WTC11 (cell line): Measurements from ENCODE around the gene GABRG3. TPM values are rescaled to one million over a fixed set of nuclear protein-coding genes. Genes with fewer than 3 reads are reported as not detected.

Experiments used
- ATAC-seq: fragments of 200-7000 bp; cut with Tn5 transposase; 2 replicates; pipeline ENCODE4 v1.10.0; 2021; ENCODE audit warnings: mild to moderate bottlenecking, moderate library complexity
- CTCF ChIA-PET: fragments of 300-600 bp; sonication (Branson Sonifier 250); formaldehyde crosslinking; loops from one replicate; lab custom pipeline; 2021; ENCODE audit warnings: antibody characterized with exemption; lab: Charles Lee
- POLR2A ChIA-PET: fragments of 350-600 bp; sonication (Branson Sonifier 250); formaldehyde crosslinking; loops from one replicate; lab custom pipeline; 2021; ENCODE audit warnings: antibody characterized with exemption; lab: Charles Lee
- DNase-seq: peaks from one replicate; pipeline ENCODE4 v3.0.0; 2021; ENCODE audit warnings: low spot score
- H3K27ac Mint-ChIP-seq: 2 replicates; pipeline ENCODE4 v1.8.0; 2021; ENCODE audit warnings: mixed read lengths
- H3K27me3 Mint-ChIP-seq: 2 replicates; pipeline ENCODE4 v1.8.0; 2021; ENCODE audit warnings: low read depth, mild to moderate bottlenecking, moderate library complexity, mixed read lengths
- H3K36me3 Mint-ChIP-seq: 2 replicates; pipeline ENCODE4 v1.8.0; 2021; ENCODE audit warnings: mixed read lengths
- H3K4me1 Mint-ChIP-seq: 2 replicates; pipeline ENCODE4 v1.8.0; 2022; ENCODE audit warnings: mixed read lengths
- H3K4me3 Mint-ChIP-seq: 2 replicates; pipeline ENCODE4 v1.8.0; 2021; ENCODE audit warnings: mild to moderate bottlenecking, moderate library complexity, mixed read lengths
- H3K9me3 Mint-ChIP-seq: 2 replicates; pipeline ENCODE4 v1.8.0; 2021; ENCODE audit warnings: mixed read lengths
- ATF2 ChIP-seq: sonication (generic); formaldehyde crosslinking; IDR thresholded peaks from 2 replicates; pipeline ENCODE4 v1.8.1; 2022; ENCODE audit warnings: low read depth, missing genetic modification reagents, borderline replicate concordance
- ATF3 ChIP-seq: sonication (generic); formaldehyde crosslinking; conservative IDR thresholded peaks from 2 replicates; pipeline ENCODE4 v1.8.1; 2022; ENCODE audit warnings: mild to moderate bottlenecking, missing genetic modification reagents
- ELF4 ChIP-seq: sonication (generic); formaldehyde crosslinking; IDR thresholded peaks from 2 replicates; pipeline ENCODE4 v1.8.1; 2022; ENCODE audit warnings: low read depth, mild to moderate bottlenecking, moderate library complexity, missing genetic modification reagents
- ESRRA ChIP-seq: sonication (generic); formaldehyde crosslinking; IDR thresholded peaks from 2 replicates; pipeline ENCODE4 v1.8.1; 2022; ENCODE audit warnings: mild to moderate bottlenecking, missing genetic modification reagents, borderline replicate concordance
- FOXJ3 ChIP-seq: sonication (generic); formaldehyde crosslinking; IDR thresholded peaks from 2 replicates; pipeline ENCODE4 v1.9.0; 2021; ENCODE audit warnings: missing genetic modification reagents, mild to moderate bottlenecking, borderline replicate concordance
- HMGXB4 ChIP-seq: sonication (generic); formaldehyde crosslinking; IDR thresholded peaks from 2 replicates; pipeline ENCODE4 v1.8.1; 2023; ENCODE audit warnings: mild to moderate bottlenecking, moderate library complexity, missing genetic modification reagents
- NFATC4 ChIP-seq: fragments of 250-450 bp; sonication (Bioruptor Pico); IDR thresholded peaks from 2 replicates; pipeline ENCODE4 v1.9.0; 2021; ENCODE audit warnings: mild to moderate bottlenecking
- NFYB ChIP-seq: sonication (generic); formaldehyde crosslinking; conservative IDR thresholded peaks from 2 replicates; pipeline ENCODE4 v1.8.0; 2022; ENCODE audit warnings: low read depth, missing genetic modification reagents
- NR3C1 ChIP-seq: sonication (generic); formaldehyde crosslinking; conservative IDR thresholded peaks from 2 replicates; pipeline ENCODE4 v1.8.1; 2023; ENCODE audit warnings: low read depth, mild to moderate bottlenecking, missing genetic modification reagents
- ZBTB43 ChIP-seq: sonication (generic); formaldehyde crosslinking; IDR thresholded peaks from 2 replicates; pipeline ENCODE4 v1.8.1; 2023; ENCODE audit warnings: mild to moderate bottlenecking, missing genetic modification reagents
- ZNF219 ChIP-seq: sonication (generic); formaldehyde crosslinking; IDR thresholded peaks from 2 replicates; pipeline ENCODE4 v1.8.0; 2023; ENCODE audit warnings: missing genetic modification reagents, mild to moderate bottlenecking, borderline replicate concordance
- ZNF281 ChIP-seq: sonication (generic); formaldehyde crosslinking; IDR thresholded peaks from 2 replicates; pipeline ENCODE4 v1.8.0; 2023; ENCODE audit warnings: mild to moderate bottlenecking, missing genetic modification reagents
- ZNF317 ChIP-seq: sonication (generic); formaldehyde crosslinking; IDR thresholded peaks from 2 replicates; pipeline ENCODE4 v1.8.1; 2023; ENCODE audit warnings: low read depth, mild to moderate bottlenecking, moderate library complexity, missing genetic modification reagents, borderline replicate concordance
- ZNF512 ChIP-seq: sonication (generic); formaldehyde crosslinking; IDR thresholded peaks from 2 replicates; pipeline ENCODE4 v1.8.1; 2022; ENCODE audit warnings: missing genetic modification reagents, borderline replicate concordance
- ZNF671 ChIP-seq: fragments of 250-450 bp; sonication (Bioruptor Pico); IDR thresholded peaks from 2 replicates; pipeline ENCODE4 v1.8.0; 2021; ENCODE audit warnings: mild to moderate bottlenecking
- total RNA-seq: library from RNA; stranded (reverse); gene quantifications from 3 replicates; pipeline ENCODE4 v1.2.3, GENCODE V29; 2021
- TF ChIP-seq, protein P1 (sequence below): sonication (generic); formaldehyde crosslinking; IDR thresholded peaks from 2 replicates; pipeline ENCODE4 v1.8.1; 2022; ENCODE audit warnings: mild to moderate bottlenecking, moderate library complexity, missing genetic modification reagents
- TF ChIP-seq, protein P2 (sequence below): sonication (generic); formaldehyde crosslinking; IDR thresholded peaks from 2 replicates; pipeline ENCODE4 v1.8.1; 2023; ENCODE audit warnings: mild to moderate bottlenecking, missing genetic modification reagents, borderline replicate concordance

The GABRG3 gene
- total RNA-seq, 1 experiment from 2014 or later: 0.72 TPM

GRCh38 chr15:27382361-27383025 is 411.5 kb downstream of the GABRG3 start (continued):
- TF ChIP-seq ZNF281 (no peak), ZNF671 (CRISPR knock-in tag) (no peak), NR3C1 (CRISPR knock-in tag) (no peak)

DNA sequence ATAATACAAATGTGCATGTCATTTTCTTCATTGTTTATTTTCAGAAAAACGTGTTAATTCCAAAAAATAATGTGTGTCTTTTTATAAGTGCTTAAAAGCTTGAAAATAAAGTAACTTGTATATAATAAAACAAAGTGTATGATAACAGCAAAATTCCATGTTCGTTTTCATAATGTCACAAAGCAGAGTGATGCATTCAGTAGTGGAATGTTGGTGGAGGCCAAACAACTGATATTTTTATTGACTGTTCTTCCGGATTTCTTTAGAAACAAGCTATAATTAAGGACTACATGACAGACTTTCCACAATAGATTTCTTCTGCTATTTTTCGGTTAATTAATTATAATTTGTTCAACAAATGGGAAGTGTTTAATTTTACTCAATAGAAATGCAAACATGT is 412.7 kb downstream of the GABRG3 start:
- peaks cover 9% of the 10 kb centered on the region for H3K36me3 Mint-ChIP-seq
- H3K27ac Mint-ChIP-seq: no peak overlapping the region
- POLR2A ChIA-PET: no interaction called here
- no peaks in the 10 kb centered on the region for H3K4me1 Mint-ChIP-seq
- CTCF ChIA-PET: interaction anchor here (0.9 to 1.4 kb wide), 2 partner anchors 25 to 174 kb away, joined by 3 to 4 read pairs; no protein-coding TSS in a partner anchor
- H3K27me3 Mint-ChIP-seq: no peaks in the 10 kb centered on the region
- no peak for DNase-seq
- H3K9me3 Mint-ChIP-seq: peaks cover 12% of the 10 kb centered on the region
- TF ChIP-seq, protein P1, sequence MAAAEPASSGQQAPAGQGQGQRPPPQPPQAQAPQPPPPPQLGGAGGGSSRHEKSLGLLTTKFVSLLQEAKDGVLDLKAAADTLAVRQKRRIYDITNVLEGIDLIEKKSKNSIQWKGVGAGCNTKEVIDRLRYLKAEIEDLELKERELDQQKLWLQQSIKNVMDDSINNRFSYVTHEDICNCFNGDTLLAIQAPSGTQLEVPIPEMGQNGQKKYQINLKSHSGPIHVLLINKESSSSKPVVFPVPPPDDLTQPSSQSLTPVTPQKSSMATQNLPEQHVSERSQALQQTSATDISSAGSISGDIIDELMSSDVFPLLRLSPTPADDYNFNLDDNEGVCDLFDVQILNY: no peak
- TF ChIP-seq ZNF512 (CRISPR knock-in tag): no peak
- TF ChIP-seq ELF4 (CRISPR knock-in tag): no peak
- no peak for TF ChIP-seq ZNF317 (CRISPR knock-in tag)
- no peak for TF ChIP-seq FOXJ3
- TF ChIP-seq ATF3: no peak
- no peak for TF ChIP-seq HMGXB4
- ATAC-seq: no peak
- H3K4me3 Mint-ChIP-seq: no peak overlapping the region

- H3K9me3 Mint-ChIP-seq: peaks cover 10% of the 10 kb centered on the region
- H3K36me3 Mint-ChIP-seq: no peaks in the 10 kb centered on the region
- no peaks in the 10 kb centered on the region for H3K4me1 Mint-ChIP-seq
- CTCF ChIA-PET: no interaction called here
- TF ChIP-seq ZNF219 (no peak), ESRRA (CRISPR knock-in tag) (no peak), NFYB (no peak), NFATC4 (CRISPR knock-in tag) (no peak), ATF2 (CRISPR knock-in tag) (no peak), ZBTB43 (no peak)
- TF ChIP-seq, protein P2, sequence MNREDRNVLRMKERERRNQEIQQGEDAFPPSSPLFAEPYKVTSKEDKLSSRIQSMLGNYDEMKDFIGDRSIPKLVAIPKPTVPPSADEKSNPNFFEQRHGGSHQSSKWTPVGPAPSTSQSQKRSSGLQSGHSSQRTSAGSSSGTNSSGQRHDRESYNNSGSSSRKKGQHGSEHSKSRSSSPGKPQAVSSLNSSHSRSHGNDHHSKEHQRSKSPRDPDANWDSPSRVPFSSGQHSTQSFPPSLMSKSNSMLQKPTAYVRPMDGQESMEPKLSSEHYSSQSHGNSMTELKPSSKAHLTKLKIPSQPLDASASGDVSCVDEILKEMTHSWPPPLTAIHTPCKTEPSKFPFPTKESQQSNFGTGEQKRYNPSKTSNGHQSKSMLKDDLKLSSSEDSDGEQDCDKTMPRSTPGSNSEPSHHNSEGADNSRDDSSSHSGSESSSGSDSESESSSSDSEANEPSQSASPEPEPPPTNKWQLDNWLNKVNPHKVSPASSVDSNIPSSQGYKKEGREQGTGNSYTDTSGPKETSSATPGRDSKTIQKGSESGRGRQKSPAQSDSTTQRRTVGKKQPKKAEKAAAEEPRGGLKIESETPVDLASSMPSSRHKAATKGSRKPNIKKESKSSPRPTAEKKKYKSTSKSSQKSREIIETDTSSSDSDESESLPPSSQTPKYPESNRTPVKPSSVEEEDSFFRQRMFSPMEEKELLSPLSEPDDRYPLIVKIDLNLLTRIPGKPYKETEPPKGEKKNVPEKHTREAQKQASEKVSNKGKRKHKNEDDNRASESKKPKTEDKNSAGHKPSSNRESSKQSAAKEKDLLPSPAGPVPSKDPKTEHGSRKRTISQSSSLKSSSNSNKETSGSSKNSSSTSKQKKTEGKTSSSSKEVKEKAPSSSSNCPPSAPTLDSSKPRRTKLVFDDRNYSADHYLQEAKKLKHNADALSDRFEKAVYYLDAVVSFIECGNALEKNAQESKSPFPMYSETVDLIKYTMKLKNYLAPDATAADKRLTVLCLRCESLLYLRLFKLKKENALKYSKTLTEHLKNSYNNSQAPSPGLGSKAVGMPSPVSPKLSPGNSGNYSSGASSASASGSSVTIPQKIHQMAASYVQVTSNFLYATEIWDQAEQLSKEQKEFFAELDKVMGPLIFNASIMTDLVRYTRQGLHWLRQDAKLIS (CRISPR knock-in tag): no peak
- no peaks in the 10 kb centered on the region for H3K27me3 Mint-ChIP-seq
- POLR2A ChIA-PET: no interaction called here
- ATAC-seq (no peak), DNase-seq (no peak)
- no peak overlapping the region for H3K27ac Mint-ChIP-seq
- H3K4me3 Mint-ChIP-seq: no peak overlapping the region
Observed at GRCh38 chr15:27392163-27392562, 421.2 kb downstream of the GABRG3 start.
